ENCODE measurements around the gene TAF1.
"Not testable (repeated sequence)": the region's sequence is repeated elsewhere in the genome, so short reads cannot be mapped to it uniquely, and the experiment has no call there.

Gene TAF1, protein sequence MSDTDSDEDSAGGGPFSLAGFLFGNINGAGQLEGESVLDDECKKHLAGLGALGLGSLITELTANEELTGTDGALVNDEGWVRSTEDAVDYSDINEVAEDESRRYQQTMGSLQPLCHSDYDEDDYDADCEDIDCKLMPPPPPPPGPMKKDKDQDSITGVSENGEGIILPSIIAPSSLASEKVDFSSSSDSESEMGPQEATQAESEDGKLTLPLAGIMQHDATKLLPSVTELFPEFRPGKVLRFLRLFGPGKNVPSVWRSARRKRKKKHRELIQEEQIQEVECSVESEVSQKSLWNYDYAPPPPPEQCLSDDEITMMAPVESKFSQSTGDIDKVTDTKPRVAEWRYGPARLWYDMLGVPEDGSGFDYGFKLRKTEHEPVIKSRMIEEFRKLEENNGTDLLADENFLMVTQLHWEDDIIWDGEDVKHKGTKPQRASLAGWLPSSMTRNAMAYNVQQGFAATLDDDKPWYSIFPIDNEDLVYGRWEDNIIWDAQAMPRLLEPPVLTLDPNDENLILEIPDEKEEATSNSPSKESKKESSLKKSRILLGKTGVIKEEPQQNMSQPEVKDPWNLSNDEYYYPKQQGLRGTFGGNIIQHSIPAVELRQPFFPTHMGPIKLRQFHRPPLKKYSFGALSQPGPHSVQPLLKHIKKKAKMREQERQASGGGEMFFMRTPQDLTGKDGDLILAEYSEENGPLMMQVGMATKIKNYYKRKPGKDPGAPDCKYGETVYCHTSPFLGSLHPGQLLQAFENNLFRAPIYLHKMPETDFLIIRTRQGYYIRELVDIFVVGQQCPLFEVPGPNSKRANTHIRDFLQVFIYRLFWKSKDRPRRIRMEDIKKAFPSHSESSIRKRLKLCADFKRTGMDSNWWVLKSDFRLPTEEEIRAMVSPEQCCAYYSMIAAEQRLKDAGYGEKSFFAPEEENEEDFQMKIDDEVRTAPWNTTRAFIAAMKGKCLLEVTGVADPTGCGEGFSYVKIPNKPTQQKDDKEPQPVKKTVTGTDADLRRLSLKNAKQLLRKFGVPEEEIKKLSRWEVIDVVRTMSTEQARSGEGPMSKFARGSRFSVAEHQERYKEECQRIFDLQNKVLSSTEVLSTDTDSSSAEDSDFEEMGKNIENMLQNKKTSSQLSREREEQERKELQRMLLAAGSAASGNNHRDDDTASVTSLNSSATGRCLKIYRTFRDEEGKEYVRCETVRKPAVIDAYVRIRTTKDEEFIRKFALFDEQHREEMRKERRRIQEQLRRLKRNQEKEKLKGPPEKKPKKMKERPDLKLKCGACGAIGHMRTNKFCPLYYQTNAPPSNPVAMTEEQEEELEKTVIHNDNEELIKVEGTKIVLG (N-terminal part only)

DNA sequence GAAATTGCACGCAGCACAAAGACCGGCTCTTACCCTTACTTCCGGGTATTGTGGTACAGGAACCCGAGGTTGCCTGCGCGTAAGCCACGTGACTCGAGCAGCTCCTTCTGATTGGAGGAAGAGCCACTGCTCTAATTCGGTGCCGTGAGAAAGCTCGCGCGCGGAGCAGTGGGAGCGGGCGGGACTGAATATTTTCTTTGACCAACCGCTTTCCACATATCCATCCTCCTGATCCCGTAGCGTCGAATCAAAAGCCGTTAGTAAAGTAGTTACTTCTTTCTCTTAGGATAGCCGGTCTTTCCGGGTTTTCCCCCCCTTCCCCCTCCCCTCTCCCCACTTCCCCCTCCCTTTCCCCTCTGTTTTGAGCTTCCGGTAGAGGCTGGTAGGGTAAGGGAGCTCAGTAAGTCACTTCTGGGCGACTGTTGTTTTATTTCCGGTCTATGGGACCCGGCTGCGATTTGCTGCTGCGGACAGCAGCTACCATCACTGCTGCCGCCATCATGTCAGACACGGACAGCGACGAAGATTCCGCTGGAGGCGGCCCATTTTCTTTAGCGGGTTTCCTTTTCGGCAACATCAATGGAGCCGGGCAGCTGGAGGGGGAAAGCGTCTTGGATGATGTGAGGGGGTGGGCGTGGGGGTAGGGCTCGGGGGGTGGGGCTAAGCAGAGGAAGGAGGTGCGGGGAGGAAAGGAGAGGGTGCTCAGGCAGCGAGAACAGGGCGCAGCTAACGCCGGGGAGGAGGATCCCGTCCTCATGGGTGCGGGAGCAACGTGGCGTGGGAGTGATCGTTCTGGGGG is at the start of gene TAF1:
Gene TAF1 (plus strand): TSS at position 483 of the 799 bp plus-strand sequence. CDS start 18 bp downstream, at position 501.
- DNase-seq: peak; percentile 87

DNA sequence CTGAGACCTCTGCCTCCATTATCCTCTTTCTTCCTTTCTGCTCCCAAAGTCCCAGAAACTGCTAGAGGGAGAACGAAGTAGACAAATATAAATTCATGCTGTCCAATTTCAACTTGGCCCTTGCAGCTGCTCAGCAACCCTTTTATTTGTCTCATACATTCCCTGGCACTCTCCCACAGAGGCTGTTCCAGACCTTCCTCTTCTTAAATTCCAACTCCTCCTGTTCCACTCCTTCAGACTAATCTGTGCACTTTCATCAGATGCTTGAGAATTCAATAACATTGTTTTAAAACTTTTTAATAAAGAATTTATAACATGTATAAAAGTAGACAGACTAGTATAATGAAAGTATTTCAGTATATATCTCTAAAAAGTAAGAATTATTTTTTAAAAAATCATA is 49.2 kb upstream of the TAF1 start:
- DNase-seq: not testable (repeated sequence)

DNA sequence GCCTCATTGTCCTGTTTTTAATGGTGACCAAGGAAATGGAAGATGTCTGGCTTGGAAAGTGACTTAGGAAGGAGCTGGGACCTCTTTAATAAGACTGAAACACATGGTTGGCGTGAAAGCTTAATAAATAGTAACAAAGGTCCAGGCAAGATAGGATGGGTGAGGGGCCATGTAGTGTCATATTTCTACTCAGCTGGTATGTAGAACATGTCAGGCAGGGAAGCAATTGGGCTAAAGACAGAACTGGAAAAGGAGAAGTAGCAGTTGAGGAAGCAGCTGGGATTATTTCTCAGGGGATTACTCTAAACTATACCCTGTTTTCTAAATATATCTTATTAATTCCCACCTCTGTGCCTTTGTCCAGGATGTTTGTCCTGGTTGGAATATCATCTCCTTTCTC is 46.0 kb upstream of the TAF1 start:
- no peak for DNase-seq

DNA sequence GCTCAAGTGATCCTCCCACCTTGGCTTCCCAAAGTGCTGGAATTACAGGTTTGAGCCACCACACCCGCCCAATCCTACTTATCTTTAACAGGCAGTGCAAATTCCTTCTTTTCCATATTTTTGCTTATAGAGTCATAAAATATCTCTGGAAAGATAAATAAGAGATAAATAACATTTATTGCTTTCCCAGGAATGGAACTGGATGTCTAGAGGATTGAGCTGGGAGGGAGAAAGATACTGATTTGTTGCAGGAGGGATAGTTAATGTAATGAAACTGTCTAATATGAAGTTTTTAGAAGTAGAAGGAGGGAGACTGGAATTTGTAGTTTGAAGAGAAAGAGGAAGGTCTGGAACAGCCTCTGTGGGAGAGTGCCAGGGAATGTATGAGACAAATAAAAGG is 44.4 kb upstream of the TAF1 start:
- DNase-seq: no peak

DNA sequence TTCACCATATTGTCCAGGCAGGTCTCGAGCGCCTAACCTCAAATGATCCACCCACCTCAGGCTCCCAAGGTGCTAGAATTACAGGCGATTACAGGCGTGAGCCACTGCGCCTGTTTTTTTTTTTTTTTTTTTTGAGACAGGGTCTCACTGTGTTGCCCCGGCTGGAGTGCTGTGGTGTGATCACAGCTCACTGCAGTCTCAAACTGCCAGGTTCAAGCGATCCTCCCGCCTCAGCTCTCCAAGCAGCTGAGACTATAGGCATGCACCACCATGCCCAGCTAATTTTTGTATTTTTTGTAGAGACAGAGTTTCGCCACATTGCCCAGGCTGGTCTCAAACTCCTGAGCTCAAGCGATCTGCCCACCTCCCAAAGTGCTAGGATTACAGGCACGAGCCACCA is 41.7 kb upstream of the TAF1 start:
- not testable (repeated sequence) for DNase-seq

DNA sequence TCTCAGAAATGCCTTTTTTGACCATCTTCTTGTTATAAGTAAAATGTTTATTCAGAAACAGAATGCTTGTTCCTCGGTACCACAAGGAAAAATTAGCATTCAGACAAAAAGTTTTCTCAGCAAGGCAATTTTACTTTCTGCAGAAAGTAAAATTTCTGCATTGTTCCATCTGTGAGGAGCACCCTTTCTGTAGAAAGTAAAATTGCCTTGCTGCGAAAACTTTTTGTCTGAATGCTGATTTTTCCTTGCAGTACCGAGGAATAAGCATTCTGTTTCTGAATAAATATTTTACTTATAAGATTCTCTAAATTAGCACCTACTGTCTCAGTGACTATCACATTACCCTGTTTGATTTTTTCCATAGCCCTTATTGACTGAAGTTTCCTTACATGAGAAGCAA is 39.8 kb upstream of the TAF1 start:
- no peak for DNase-seq

DNA sequence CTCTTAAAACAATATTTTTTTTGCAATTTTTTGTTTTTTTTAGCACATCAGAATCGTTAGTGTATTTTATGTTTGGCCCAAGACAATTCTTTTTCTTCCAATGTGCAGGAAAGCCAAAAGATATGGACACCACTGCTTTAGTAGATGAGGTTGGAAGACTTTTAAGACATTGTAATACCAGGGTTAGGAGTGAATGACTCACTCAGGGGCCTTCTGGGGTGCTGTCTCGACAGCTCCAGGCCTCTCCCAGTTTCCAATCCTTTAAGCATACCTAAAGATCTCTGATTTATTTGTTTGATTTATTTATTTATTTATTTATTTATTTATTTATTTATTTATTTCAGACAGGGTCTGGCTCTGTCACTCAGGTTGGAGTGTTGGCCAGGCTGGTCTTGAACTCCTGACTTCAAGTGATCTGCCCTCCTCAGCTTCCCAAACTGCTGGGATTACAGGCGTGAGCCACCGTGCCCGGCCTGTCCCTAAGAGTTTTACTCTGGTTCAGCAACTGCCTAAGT is 16.9 kb upstream of the TAF1 start:
- DNase-seq: not testable (repeated sequence)

DNA sequence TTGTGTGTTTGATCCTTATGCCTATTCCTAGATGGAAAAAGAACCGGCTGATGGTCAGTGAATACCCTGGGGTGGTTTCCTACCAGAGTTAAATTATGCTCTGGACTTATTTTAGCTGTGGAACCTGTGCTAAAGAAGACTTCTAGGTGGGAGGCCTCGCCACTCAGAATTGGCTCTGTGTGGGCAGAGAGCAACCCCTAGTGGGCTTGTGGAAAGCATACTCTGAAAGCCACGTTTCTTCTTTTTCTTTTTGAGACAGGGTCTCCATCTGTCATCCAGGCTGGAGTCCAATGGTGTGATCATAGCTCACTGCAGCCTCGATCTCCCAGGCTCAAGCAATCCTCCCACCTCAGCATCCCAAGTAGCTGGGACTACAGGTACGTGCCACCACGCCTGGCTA is 16.3 kb upstream of the TAF1 start:
- not testable (repeated sequence) for DNase-seq

DNA sequence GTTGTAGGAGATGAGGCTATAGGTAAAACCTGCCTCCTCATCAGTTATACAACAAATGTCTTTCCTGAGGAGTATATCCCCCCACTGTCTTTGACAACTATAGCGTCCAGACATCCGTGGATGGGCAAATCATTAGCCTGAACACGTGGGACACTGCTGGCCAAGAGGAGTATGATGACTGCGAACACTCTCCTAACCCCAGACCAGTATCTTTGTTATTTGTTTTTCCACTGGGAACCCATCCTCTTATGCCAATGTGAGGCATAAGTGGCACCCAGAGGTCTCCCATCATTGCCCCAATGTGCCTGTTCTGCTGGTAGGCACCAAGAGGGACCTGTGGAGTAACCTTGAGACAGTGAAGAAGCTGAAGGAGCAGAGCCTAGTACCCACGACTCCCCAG is 13.7 kb upstream of the TAF1 start:
- not testable (repeated sequence) for DNase-seq

DNA sequence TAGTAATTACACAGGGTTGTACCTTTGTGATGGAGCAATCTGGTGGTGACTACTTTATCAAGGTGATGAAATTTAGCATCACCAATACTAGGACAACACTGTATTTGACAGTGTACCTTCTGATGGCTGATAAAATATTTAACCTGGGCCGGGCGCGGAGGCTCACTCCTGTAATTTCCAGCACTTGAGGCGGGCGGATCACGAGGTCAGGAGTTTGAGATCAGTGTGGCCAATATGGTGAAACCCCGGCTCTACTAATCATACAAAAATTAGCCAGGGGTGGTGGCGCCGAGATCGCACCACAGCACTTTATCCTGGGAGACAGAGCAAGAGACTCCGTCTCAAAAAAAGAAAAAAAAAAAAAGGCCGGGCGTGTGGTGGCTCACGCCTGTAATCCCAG is 1.9 kb upstream of the TAF1 start:
- no peak for DNase-seq

DNA sequence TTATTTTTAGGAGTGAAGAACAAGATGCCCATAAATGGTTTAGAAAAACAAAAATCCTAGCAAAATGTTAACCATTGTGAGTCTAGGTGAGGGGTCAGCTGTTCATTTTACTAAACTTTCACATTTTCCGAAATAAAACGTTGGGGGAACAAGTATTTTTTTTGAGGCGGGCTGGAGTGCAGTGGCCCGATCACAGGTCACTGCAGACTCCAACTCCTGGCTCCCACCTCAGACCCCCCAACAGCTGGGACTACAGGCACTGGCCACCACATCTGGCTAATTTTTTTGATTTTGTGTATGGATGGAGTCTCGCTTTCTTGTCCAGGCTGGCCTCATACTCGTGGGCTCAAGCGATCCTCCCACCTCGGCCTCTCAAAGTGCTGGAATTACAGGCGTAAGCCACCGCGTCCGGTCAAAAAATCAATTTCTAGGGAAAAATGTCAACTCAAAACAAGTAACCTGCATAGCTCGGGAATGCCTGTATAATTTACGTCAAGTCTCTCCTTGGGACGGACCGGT is 742 bp upstream of the TAF1 start:
- DNase-seq: no peak

DNA sequence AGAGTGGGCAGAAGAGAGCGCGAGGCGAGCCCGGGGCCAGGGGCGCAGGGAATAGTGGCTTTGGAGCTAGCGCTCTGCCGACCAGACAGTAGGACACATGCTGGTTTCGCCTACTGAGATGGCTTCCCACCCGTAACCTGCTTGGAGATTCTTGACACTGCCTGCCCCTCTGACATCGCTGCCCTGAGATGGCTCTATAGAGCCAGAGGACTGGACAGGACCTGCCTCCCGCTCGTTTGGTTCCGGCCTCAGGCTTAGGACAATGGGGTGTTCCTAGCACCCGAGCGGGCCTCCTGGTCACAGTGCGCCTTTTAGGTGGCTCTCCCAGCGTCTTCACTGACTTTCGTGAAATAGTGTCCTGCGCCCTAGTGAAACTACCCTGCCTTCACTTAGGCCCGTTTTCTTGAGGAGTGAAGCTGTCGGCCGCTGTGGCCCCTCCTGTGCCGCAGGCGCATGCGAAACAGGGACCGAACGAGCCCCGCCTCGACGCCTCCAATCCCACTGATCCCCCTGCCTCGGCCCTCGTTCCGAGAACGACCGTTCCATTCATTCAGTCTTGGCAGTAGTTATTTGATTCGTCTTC is 608 bp downstream of the TAF1 start:
- DNase-seq: no peak

DNA sequence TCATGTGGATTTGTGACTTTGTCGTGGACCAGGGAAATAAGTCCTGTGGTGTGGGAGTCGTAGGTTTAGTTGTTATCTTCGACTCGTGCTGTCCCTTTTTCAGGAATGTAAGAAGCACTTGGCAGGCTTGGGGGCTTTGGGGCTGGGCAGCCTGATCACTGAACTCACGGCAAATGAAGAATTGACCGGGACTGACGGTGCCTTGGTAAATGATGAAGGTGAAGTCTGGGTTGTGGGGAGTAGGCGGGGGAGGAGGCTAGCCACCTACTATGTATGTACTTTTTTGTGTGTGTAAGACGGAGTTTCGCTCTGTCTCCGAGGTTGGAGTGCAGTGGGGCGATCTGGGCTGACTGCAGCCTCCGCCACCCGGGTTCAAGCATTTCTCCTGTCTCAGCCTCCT is 1.2 kb downstream of the TAF1 start:
- no peak for DNase-seq

DNA sequence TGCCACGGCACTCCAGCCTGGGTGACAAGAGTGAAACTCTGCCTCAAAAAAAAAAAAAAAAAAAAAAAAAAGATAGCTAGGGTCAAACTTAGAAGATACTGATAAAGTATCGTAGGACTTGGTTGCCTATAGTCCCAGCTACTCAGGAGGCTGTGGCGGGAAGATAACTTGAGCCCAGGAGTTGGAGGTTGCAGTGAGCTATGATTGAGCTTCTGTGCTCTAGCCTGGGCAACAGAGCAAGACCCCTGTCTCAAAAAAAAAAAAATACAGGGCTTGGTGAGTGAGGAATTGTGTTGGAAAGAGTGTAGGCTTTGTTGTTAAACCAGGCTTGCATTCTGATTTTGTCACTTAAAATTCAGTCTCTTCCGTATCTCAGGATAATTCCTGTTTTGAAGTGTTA is 6.2 kb downstream of the TAF1 start:
- DNase-seq: no peak

DNA sequence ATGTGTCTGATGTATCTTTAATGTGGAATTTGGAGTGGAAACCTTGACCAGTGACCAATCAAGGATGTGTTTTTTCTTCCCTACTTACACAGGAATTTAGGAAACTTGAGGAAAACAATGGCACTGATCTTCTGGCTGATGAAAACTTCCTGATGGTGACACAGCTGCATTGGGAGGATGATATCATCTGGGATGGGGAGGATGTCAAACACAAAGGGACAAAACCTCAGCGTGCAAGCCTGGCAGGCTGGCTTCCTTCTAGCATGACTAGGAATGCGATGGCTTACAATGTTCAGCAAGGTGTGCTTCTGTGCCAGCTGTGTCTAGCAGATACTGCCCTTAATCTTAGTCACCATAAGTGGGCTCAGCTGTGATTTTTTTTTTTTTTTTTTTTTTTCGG is 12.6 kb downstream of the TAF1 start:
- no peak for DNase-seq

DNA sequence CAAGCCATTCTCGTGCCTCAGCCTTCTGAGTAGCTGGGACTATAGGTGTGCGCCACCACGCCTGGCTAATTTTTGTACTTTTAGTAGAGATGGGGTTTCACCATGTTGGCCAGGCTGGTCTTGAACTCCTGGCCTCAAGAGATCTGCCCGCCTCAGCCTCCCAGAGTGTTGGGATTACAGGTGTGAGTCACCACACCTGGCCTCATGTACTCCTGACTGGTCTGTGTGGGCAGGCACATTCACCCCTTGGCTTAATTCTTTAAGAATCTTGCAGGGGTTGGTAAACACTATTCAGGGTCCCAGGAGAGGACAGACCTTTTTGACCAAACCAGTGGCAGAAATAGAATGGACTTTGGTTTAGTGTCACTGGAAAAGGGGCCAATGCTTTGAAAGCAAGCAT is 25.6 kb downstream of the TAF1 start:
- not testable (repeated sequence) for DNase-seq

DNA sequence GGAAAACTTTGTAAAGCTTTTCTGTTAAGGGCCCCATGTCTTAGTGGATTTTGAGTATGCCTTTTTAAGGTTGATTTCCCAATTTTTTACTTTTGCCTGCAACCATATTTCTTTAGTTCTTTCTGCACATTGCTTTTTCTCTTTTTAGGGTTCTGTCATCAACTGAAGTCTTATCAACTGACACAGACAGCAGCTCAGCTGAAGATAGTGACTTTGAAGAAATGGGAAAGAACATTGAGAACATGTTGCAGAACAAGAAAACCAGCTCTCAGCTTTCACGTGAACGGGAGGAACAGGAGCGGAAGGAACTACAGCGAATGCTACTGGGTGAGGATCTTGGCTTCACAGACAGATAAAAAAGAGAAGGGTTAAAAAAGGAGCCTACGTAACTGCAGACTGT is 27.8 kb downstream of the TAF1 start:
- no peak for DNase-seq

DNA sequence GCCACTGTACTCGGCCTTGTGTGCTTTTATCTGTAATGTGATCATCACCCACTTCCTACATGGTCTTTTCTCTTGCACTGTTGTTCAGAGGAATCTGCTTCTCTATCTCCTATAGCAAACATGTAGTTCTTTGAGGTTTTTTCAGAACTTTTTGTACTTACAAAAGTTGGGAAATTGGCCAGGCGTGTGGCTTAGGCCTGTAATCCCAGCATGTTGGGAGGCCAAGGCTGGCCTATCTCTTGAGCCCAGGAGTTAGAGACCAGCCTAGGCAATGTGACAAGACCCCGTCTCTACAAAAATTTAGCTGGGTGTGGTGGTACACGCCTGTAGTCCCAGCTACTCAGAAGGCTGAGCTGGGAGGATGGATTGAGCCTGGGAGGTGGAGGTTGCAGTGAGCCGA is 30.4 kb downstream of the TAF1 start:
- DNase-seq: no peak

DNA sequence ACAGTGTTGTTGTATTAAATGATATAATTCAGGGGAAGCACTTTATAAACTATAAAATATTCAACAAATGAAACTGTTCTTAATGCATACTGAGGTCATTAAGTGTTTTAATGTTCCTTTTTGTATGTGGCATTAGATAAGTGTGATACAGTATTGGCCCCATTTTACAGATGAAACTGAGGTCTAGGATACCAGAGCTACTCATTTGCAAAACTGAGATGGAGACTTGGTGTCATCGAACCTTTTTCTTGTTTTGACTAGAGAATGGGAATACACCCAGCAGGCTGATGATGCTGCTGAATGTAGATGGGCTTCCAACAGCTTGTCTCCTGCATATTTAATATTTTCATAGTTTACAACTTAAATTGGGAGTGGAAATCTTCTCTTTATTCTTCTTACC is 34.6 kb downstream of the TAF1 start:
- no peak for DNase-seq

DNA sequence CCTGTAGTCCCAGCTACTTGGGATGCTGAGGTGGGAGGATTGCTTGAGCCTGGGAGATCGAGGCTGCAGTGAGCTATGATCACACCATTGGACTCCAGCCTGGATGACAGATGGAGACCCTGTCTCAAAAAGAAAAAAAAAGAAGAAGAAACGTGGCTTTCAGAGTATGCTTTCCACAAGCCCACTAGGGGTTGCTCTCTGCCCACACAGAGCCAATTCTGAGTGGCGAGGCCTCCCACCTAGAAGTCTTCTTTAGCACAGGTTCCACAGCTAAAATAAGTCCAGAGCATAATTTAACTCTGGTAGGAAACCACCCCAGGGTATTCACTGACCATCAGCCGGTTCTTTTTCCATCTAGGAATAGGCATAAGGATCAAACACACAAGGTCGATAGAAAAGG is 50.1 kb downstream of the TAF1 start:
- DNase-seq: not testable (repeated sequence)

DNA sequence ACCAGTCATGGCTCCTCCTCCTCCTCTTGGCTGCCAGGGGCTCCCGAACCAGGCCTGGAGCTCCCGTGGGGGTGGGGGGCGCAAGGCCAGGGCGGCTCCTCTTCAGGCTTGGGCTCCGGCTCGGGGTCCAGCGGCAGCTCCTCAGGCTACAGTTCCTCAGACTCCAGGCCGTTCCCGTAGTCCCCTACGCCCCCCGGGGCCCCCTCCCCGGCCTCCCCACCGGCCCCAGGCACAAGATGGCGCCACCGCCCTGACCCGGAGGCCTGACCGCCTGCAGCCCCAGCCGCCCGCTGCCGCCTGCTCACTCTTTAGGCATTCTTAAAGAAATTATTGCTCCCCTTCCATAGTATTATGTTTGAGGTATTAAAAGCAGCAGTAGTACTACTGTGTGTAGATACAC is 54.5 kb downstream of the TAF1 start:
- no peak for DNase-seq

Data from NCI-H187 treated with DMSO at 0.1 percent for 48 hours (cell line).